HEK293 (cell line): Measurements from ENCODE around the gene FAM13B.

Source experiments
- HOXA7 ChIP-seq: sonication (generic); formaldehyde crosslinking; IDR thresholded peaks from 2 replicates; pipeline ENCODE4 v1.8.1; 2022; ENCODE audit warnings: missing genetic modification reagents, borderline replicate concordance
- MZF1 ChIP-seq: fragments of 450-650 bp; formaldehyde crosslinking; IDR thresholded peaks from 2 replicates; pipeline ENCODE4 v1.5.1; 2017; ENCODE audit warnings: missing biosample characterization, missing genetic modification characterization, borderline replicate concordance
- ZBTB7A ChIP-seq: fragments of 450-650 bp; formaldehyde crosslinking; IDR thresholded peaks from 2 replicates; pipeline ENCODE4 v1.5.1; 2016; ENCODE audit warnings: low read depth, missing biosample characterization, missing genetic modification characterization
- ZEB2 ChIP-seq: fragments of 450-650 bp; formaldehyde crosslinking; IDR thresholded peaks from 2 replicates; pipeline ENCODE4 v1.5.1; 2016; ENCODE audit warnings: missing biosample characterization, missing genetic modification characterization
- ZFP69B ChIP-seq: fragments of 450-650 bp; formaldehyde crosslinking; IDR thresholded peaks from 2 replicates; pipeline ENCODE4 v1.5.1; 2016; ENCODE audit warnings: missing biosample characterization, missing genetic modification characterization
- ZNF138 ChIP-seq: fragments of 450-650 bp; formaldehyde crosslinking; IDR thresholded peaks from 2 replicates; pipeline ENCODE4 v1.5.1; 2016; ENCODE audit warnings: missing biosample characterization, missing genetic modification characterization, borderline replicate concordance
- ZNF155 ChIP-seq: fragments of 450-650 bp; formaldehyde crosslinking; IDR thresholded peaks from 2 replicates; pipeline ENCODE4 v1.5.1; 2016; ENCODE audit warnings: missing biosample characterization, missing genetic modification characterization
- ZNF302 ChIP-seq: fragments of 450-650 bp; formaldehyde crosslinking; IDR thresholded peaks from 2 replicates; pipeline ENCODE4 v1.5.1; 2016; ENCODE audit warnings: missing biosample characterization, missing genetic modification characterization, low read depth
- ZNF391 ChIP-seq: fragments of 450-650 bp; formaldehyde crosslinking; IDR thresholded peaks from 2 replicates; pipeline ENCODE4 v1.5.1; 2016; ENCODE audit warnings: low read depth, missing biosample characterization, missing genetic modification characterization, borderline replicate concordance
- ZNF416 ChIP-seq: fragments of 450-650 bp; formaldehyde crosslinking; IDR thresholded peaks from 2 replicates; pipeline ENCODE4 v1.5.1; 2016; ENCODE audit warnings: missing biosample characterization, missing genetic modification characterization
- ZNF423 ChIP-seq: fragments of 450-650 bp; formaldehyde crosslinking; IDR thresholded peaks from 2 replicates; pipeline ENCODE4 v1.5.1; 2016; ENCODE audit warnings: missing biosample characterization, missing genetic modification characterization
- ZNF521 ChIP-seq: fragments of 450-650 bp; formaldehyde crosslinking; IDR thresholded peaks from 2 replicates; pipeline ENCODE4 v1.5.1; 2017; ENCODE audit warnings: missing biosample characterization, mild to moderate bottlenecking, missing genetic modification characterization
- ZNF529 ChIP-seq: fragments of 450-650 bp; formaldehyde crosslinking; IDR thresholded peaks from 2 replicates; pipeline ENCODE4 v1.5.1; 2017; ENCODE audit warnings: missing genetic modification characterization, missing biosample characterization; ENCODE audit not compliant: insufficient replicate concordance
- ZNF571 ChIP-seq: fragments of 450-650 bp; formaldehyde crosslinking; IDR thresholded peaks from 2 replicates; pipeline ENCODE4 v1.5.0; 2017; ENCODE audit warnings: missing biosample characterization, missing genetic modification characterization
- ZNF692 ChIP-seq: fragments of 450-650 bp; formaldehyde crosslinking; IDR thresholded peaks from 2 replicates; pipeline ENCODE4 v1.5.1; 2016; ENCODE audit warnings: missing biosample characterization, missing genetic modification characterization
- ZNF701 ChIP-seq: fragments of 450-650 bp; formaldehyde crosslinking; IDR thresholded peaks from 2 replicates; pipeline ENCODE4 v1.5.1; 2016; ENCODE audit warnings: missing biosample characterization, missing genetic modification characterization
- ZNF76 ChIP-seq: fragments of 450-650 bp; formaldehyde crosslinking; IDR thresholded peaks from 2 replicates; pipeline ENCODE4; 2016; ENCODE audit warnings: low read depth, missing biosample characterization, missing genetic modification characterization, borderline replicate concordance
- ZNF791 ChIP-seq: fragments of 450-650 bp; formaldehyde crosslinking; IDR thresholded peaks from 2 replicates; pipeline ENCODE4 v1.5.1; 2016; ENCODE audit warnings: missing biosample characterization, missing genetic modification characterization
- TF ChIP-seq, protein P1 (sequence below): fragments of 450-650 bp; formaldehyde crosslinking; IDR thresholded peaks from 2 replicates; pipeline ENCODE4 v1.5.1; 2017; ENCODE audit warnings: missing biosample characterization, missing genetic modification characterization
- TF ChIP-seq, protein P2 (sequence below): sonication (generic); formaldehyde crosslinking; IDR thresholded peaks from 2 replicates; pipeline ENCODE4 v1.8.1; 2022; ENCODE audit warnings: mild to moderate bottlenecking, moderate library complexity, missing genetic modification reagents
- TF ChIP-seq, protein P3 (sequence below): fragments of 450-650 bp; formaldehyde crosslinking; IDR thresholded peaks from 2 replicates; pipeline ENCODE4 v1.5.1; 2016; ENCODE audit warnings: missing biosample characterization, missing genetic modification characterization
- TF ChIP-seq, protein P4 (sequence below): fragments of 450-650 bp; formaldehyde crosslinking; IDR thresholded peaks from 2 replicates; pipeline ENCODE4 v1.5.1; 2016; ENCODE audit warnings: missing biosample characterization, missing genetic modification characterization
- TF ChIP-seq, protein P5 (sequence below): fragments of 450-650 bp; formaldehyde crosslinking; IDR thresholded peaks from 2 replicates; pipeline ENCODE4 v1.5.1; 2016; ENCODE audit warnings: missing biosample characterization, missing genetic modification characterization, borderline replicate concordance
- TF ChIP-seq, protein P6 (sequence below): fragments of 450-650 bp; formaldehyde crosslinking; IDR thresholded peaks from 2 replicates; pipeline ENCODE4; 2016; ENCODE audit warnings: missing biosample characterization, missing genetic modification characterization

Gene FAM13B

DNA sequence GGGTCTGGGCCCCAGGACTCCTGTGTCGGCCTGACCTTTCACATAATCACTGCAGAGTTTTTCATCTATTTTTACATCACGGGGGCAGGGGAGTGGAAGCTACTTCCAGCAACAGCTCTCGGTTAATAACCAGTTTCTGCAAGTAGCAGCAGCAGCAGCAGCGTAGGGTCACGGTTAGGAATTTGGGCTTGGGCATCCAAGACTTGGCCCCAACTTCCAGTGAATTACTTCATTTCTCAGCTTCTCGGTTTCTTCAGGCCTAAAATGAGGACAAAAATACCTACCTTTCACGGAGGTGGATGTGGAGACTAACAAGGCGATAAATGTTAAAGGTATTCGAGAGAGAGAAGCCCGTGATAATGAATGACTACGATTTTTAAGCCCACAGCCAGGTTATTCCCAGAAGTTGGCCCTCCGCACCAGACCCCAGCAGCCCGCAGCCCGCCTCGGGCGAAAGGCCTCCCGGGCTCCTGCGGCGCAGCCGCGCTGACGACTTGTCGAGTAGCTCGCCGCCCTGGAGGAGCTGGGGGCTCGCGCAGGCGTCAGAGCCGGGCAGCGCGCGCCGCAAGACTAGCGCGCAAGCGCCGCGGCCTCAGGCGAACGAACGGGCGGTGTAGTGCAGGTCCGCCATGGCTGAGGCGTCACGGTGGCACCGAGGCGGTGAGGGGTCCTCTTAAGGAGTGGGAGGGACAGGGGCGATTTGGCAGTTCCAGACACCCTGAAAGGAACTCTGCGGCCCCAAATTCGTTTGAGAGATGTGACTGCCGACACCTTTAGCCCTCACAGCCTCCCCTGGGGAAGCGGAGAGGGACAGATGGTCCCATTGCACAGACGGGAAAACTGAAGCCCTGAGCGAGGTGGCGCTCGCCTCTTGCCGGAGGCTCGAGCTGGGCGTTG, 143.8 kb downstream of the FAM13B start, which contains the start of gene PKD2L2 (continued):
- TF ChIP-seq ZNF571 (tag by site-specific recombination) (no peak), ZNF529 (no peak), ZNF791 (no peak), ZNF692 (tag by site-specific recombination) (0 out of 2 replicates have a peak, but pooled peaks have one; percentile 15), ZNF521 (tag by site-specific recombination) (no peak), ZBTB7A (peak; percentile 20; the same call in 1 of the 2 replicates), ZNF138 (tag by site-specific recombination) (no peak), ZNF391 (tag by site-specific recombination) (no peak), HOXA7 (no peak), ZNF423 (no peak), ZNF701 (tag by site-specific recombination) (no peak), ZNF416 (no peak), ZNF155 (no peak), ZFP69B (tag by site-specific recombination) (0 out of 2 replicates have a peak, but pooled peaks have one; percentile 18), MZF1 (tag by site-specific recombination) (peak; percentile 76), ZNF76 (tag by site-specific recombination) (no peak), ZEB2 (tag by site-specific recombination) (peak; percentile 83), ZNF302 (no peak)
- TF ChIP-seq, protein P1, sequence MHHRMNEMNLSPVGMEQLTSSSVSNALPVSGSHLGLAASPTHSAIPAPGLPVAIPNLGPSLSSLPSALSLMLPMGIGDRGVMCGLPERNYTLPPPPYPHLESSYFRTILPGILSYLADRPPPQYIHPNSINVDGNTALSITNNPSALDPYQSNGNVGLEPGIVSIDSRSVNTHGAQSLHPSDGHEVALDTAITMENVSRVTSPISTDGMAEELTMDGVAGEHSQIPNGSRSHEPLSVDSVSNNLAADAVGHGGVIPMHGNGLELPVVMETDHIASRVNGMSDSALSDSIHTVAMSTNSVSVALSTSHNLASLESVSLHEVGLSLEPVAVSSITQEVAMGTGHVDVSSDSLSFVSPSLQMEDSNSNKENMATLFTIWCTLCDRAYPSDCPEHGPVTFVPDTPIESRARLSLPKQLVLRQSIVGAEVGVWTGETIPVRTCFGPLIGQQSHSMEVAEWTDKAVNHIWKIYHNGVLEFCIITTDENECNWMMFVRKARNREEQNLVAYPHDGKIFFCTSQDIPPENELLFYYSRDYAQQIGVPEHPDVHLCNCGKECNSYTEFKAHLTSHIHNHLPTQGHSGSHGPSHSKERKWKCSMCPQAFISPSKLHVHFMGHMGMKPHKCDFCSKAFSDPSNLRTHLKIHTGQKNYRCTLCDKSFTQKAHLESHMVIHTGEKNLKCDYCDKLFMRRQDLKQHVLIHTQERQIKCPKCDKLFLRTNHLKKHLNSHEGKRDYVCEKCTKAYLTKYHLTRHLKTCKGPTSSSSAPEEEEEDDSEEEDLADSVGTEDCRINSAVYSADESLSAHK (tag by site-specific recombination), result no peak
- TF ChIP-seq, protein P2, sequence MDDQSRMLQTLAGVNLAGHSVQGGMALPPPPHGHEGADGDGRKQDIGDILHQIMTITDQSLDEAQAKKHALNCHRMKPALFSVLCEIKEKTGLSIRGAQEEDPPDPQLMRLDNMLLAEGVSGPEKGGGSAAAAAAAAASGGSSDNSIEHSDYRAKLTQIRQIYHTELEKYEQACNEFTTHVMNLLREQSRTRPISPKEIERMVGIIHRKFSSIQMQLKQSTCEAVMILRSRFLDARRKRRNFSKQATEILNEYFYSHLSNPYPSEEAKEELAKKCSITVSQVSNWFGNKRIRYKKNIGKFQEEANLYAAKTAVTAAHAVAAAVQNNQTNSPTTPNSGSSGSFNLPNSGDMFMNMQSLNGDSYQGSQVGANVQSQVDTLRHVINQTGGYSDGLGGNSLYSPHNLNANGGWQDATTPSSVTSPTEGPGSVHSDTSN (CRISPR knock-in tag), result peak; percentile 72; the same call in 1 of the 2 replicates
- TF ChIP-seq, protein P3, sequence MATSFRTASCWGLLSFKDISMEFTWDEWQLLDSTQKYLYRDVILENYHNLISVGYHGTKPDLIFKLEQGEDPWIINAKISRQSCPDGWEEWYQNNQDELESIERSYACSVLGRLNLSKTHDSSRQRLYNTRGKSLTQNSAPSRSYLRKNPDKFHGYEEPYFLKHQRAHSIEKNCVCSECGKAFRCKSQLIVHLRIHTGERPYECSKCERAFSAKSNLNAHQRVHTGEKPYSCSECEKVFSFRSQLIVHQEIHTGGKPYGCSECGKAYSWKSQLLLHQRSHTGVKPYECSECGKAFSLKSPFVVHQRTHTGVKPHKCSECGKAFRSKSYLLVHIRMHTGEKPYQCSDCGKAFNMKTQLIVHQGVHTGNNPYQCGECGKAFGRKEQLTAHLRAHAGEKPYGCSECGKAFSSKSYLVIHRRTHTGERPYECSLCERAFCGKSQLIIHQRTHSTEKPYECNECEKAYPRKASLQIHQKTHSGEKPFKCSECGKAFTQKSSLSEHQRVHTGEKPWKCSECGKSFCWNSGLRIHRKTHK (tag by site-specific recombination), result no peak
- TF ChIP-seq, protein P4, sequence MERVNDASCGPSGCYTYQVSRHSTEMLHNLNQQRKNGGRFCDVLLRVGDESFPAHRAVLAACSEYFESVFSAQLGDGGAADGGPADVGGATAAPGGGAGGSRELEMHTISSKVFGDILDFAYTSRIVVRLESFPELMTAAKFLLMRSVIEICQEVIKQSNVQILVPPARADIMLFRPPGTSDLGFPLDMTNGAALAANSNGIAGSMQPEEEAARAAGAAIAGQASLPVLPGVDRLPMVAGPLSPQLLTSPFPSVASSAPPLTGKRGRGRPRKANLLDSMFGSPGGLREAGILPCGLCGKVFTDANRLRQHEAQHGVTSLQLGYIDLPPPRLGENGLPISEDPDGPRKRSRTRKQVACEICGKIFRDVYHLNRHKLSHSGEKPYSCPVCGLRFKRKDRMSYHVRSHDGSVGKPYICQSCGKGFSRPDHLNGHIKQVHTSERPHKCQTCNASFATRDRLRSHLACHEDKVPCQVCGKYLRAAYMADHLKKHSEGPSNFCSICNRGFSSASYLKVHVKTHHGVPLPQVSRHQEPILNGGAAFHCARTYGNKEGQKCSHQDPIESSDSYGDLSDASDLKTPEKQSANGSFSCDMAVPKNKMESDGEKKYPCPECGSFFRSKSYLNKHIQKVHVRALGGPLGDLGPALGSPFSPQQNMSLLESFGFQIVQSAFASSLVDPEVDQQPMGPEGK (tag by site-specific recombination), result peak; percentile 72
- TF ChIP-seq, protein P5, sequence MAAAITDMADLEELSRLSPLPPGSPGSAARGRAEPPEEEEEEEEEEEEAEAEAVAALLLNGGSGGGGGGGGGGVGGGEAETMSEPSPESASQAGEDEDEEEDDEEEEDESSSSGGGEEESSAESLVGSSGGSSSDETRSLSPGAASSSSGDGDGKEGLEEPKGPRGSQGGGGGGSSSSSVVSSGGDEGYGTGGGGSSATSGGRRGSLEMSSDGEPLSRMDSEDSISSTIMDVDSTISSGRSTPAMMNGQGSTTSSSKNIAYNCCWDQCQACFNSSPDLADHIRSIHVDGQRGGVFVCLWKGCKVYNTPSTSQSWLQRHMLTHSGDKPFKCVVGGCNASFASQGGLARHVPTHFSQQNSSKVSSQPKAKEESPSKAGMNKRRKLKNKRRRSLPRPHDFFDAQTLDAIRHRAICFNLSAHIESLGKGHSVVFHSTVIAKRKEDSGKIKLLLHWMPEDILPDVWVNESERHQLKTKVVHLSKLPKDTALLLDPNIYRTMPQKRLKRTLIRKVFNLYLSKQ (tag by site-specific recombination), result no peak
- TF ChIP-seq, protein P6, sequence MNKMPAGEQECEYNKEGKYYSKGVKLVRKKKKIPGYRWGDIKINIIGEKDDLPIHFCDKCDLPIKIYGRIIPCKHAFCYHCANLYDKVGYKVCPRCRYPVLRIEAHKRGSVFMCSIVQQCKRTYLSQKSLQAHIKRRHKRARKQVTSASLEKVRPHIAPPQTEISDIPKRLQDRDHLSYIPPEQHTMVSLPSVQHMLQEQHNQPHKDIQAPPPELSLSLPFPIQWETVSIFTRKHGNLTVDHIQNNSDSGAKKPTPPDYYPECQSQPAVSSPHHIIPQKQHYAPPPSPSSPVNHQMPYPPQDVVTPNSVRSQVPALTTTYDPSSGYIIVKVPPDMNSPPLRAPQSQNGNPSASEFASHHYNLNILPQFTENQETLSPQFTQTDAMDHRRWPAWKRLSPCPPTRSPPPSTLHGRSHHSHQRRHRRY (tag by site-specific recombination), result no peak
